Neural progenitor cell (in vitro differentiated cells): Measurements from ENCODE around the gene IL5RA.

Experiments
- EZH2 ChIP-seq: fragments of 200-600 bp; sonication (generic); IDR thresholded peaks from 2 replicates; pipeline ENCODE4 v1.6.1; 2017; ENCODE audit warnings: antibody characterized with exemption, mild to moderate bottlenecking, moderate library complexity
- TF ChIP-seq, protein P1 (sequence below): fragments of 200-600 bp; sonication (generic); IDR thresholded peaks from 2 replicates; pipeline ENCODE4 v1.5.1; 2017; ENCODE audit warnings: antibody characterized with exemption, mild to moderate bottlenecking

DNA sequence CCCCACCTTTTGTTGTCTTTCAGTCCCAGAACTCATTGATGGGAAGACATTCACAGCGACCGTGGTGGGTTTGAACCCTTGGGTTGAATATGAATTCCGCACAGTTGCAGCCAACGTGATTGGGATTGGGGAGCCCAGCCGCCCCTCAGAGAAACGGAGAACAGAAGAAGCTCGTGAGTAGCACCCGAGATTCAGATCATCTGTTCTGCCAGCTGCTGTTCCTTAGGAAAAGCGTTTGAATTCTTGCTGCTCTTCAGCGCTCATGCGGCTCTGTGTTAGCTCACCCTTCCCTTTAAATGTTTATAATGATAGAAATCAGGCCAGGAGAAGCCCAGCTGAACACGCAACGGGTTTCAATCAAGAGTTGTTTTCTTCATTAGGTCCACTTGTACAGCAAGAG is 73.0 kb downstream of the IL5RA start:
- TF ChIP-seq, protein P1, sequence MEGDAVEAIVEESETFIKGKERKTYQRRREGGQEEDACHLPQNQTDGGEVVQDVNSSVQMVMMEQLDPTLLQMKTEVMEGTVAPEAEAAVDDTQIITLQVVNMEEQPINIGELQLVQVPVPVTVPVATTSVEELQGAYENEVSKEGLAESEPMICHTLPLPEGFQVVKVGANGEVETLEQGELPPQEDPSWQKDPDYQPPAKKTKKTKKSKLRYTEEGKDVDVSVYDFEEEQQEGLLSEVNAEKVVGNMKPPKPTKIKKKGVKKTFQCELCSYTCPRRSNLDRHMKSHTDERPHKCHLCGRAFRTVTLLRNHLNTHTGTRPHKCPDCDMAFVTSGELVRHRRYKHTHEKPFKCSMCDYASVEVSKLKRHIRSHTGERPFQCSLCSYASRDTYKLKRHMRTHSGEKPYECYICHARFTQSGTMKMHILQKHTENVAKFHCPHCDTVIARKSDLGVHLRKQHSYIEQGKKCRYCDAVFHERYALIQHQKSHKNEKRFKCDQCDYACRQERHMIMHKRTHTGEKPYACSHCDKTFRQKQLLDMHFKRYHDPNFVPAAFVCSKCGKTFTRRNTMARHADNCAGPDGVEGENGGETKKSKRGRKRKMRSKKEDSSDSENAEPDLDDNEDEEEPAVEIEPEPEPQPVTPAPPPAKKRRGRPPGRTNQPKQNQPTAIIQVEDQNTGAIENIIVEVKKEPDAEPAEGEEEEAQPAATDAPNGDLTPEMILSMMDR, result no peak
- TF ChIP-seq EZH2, result no peak
